HepG2 (cell line): ENCODE measurements around the gene ATP6V0A1. TPM values are rescaled to one million over a fixed set of nuclear protein-coding genes. Genes with fewer than 3 reads are reported as not detected.

Experiments used
- CREB1 ChIP-seq, 2 experiments: fragments of 450-650 bp in 1 of 2; IDR thresholded peaks; 2 replicates each; pipeline ENCODE4 v1.6.1; 2016 to 2017; ENCODE audit warnings: control low read depth in 1 of 2, mild to moderate bottlenecking in 1 of 2, missing compliant biosample characterization in 1 of 2, missing genetic modification characterization in 1 of 2
- FOXO1 ChIP-seq: sonication (generic); formaldehyde crosslinking; IDR thresholded peaks from 2 replicates; pipeline ENCODE4 v1.4.0; 2020; ENCODE audit warnings: missing genetic modification reagents
- HDAC2 ChIP-seq: sonication (generic); formaldehyde crosslinking; IDR thresholded peaks from 2 replicates; pipeline ENCODE4 v1.4.0; 2020; ENCODE audit warnings: missing genetic modification reagents
- HMG20B ChIP-seq: conservative IDR thresholded peaks from 2 replicates; pipeline ENCODE4 v1.6.1; 2016; ENCODE audit warnings: missing genetic modification reagents, missing compliant biosample characterization
- HNRNPUL1 ChIP-seq: fragments of 200-400 bp; formaldehyde crosslinking; IDR thresholded peaks from 2 replicates; pipeline ENCODE4 v1.6.1; 2017; ENCODE audit warnings: low read depth, mild to moderate bottlenecking, low read length, moderate library complexity
- MTA1 ChIP-seq: sonication (generic); formaldehyde crosslinking; IDR thresholded peaks from 2 replicates; pipeline ENCODE4 v1.4.0; 2020; ENCODE audit warnings: missing genetic modification reagents, mild to moderate bottlenecking, borderline replicate concordance
- PRMT3 ChIP-seq: sonication (generic); formaldehyde crosslinking; IDR thresholded peaks from 2 replicates; pipeline ENCODE4 v1.8.1; 2022; ENCODE audit warnings: low read depth, mild to moderate bottlenecking, moderate library complexity, missing genetic modification reagents, borderline replicate concordance
- RBAK ChIP-seq: sonication (generic); formaldehyde crosslinking; IDR thresholded peaks from 2 replicates; pipeline ENCODE4 v1.5.1; 2020; ENCODE audit warnings: mild to moderate bottlenecking, missing genetic modification reagents
- REPIN1 ChIP-seq: sonication (generic); formaldehyde crosslinking; IDR thresholded peaks from 2 replicates; pipeline ENCODE4 v1.8.0; 2022; ENCODE audit warnings: missing genetic modification reagents, low read depth, mild to moderate bottlenecking, borderline replicate concordance
- STAT5B ChIP-seq: sonication (generic); formaldehyde crosslinking; IDR thresholded peaks from 2 replicates; pipeline ENCODE4 v1.4.0; 2020; ENCODE audit warnings: missing genetic modification reagents
- ZNF264 ChIP-seq: sonication (generic); formaldehyde crosslinking; IDR thresholded peaks from 2 replicates; pipeline ENCODE4 v1.4.0; 2020; ENCODE audit warnings: missing genetic modification reagents
- ZNF441 ChIP-seq: sonication (generic); formaldehyde crosslinking; IDR thresholded peaks from 2 replicates; pipeline ENCODE4 v1.7.0; 2021; ENCODE audit warnings: missing genetic modification reagents, borderline replicate concordance
- ZNF672 ChIP-seq: sonication (generic); formaldehyde crosslinking; IDR thresholded peaks from 2 replicates; pipeline ENCODE4 v1.8.1; 2022; ENCODE audit warnings: missing genetic modification reagents
- ZSCAN29 ChIP-seq: sonication (generic); formaldehyde crosslinking; conservative IDR thresholded peaks from 2 replicates; pipeline ENCODE4 v1.4.0; 2020; ENCODE audit warnings: mild to moderate bottlenecking, missing genetic modification reagents
- polyA plus RNA-seq, 8 experiments: library from polyadenylated mRNA; depleted of rRNA in 3 of 8; stranded (reverse) in 7 of 8; unstranded in 1 of 8; fragments of >200 nt; fragmentation: Illumina TruSeq in 4 of 8; extraction: Trizol in 4 of 8; gene quantifications; 2 replicates each; pipeline versions ENCODE4 v1.2.1 to v1.2.3, GENCODE V29; 2011 to 2016; ENCODE audit warnings: low read depth in 4 of 8, missing spikeins in 1 of 8, mixed read lengths in 1 of 8; ENCODE audit not compliant: insufficient read depth in 1 of 8
- total RNA-seq, 5 experiments: library from RNA; depleted of rRNA; stranded (reverse); fragments of >200 nt; fragmentation: Illumina TruSeq; extraction: Trizol; gene quantifications; 2 replicates each; pipeline ENCODE4 v1.2.3, GENCODE V29; 2016; ENCODE audit warnings: low read depth in 1 of 5
- TF ChIP-seq, protein P1 (sequence below): sonication (generic); formaldehyde crosslinking; IDR thresholded peaks from 2 replicates; pipeline ENCODE4 v1.9.0; 2021; ENCODE audit warnings: mild to moderate bottlenecking, missing genetic modification reagents
- TF ChIP-seq, protein P2 (sequence below): sonication (generic); formaldehyde crosslinking; IDR thresholded peaks from 2 replicates; pipeline ENCODE4 v1.8.0; 2022; ENCODE audit warnings: mild to moderate bottlenecking, missing genetic modification reagents, moderate library complexity
- TF ChIP-seq, protein P3 (sequence below): sonication (generic); formaldehyde crosslinking; IDR thresholded peaks from 2 replicates; pipeline ENCODE4 v1.4.0; 2020; ENCODE audit warnings: missing genetic modification reagents
- TF ChIP-seq, protein P4 (sequence below): IDR thresholded peaks from 2 replicates; pipeline ENCODE4 v1.6.1; 2016

Gene ATP6V0A1
- total and polyA plus RNA-seq, 2 of the 13 experiments (the other 11 are each of a cell fraction or from before 2014, with no cell fraction given), result 27.9 to 54.1 TPM

DNA sequence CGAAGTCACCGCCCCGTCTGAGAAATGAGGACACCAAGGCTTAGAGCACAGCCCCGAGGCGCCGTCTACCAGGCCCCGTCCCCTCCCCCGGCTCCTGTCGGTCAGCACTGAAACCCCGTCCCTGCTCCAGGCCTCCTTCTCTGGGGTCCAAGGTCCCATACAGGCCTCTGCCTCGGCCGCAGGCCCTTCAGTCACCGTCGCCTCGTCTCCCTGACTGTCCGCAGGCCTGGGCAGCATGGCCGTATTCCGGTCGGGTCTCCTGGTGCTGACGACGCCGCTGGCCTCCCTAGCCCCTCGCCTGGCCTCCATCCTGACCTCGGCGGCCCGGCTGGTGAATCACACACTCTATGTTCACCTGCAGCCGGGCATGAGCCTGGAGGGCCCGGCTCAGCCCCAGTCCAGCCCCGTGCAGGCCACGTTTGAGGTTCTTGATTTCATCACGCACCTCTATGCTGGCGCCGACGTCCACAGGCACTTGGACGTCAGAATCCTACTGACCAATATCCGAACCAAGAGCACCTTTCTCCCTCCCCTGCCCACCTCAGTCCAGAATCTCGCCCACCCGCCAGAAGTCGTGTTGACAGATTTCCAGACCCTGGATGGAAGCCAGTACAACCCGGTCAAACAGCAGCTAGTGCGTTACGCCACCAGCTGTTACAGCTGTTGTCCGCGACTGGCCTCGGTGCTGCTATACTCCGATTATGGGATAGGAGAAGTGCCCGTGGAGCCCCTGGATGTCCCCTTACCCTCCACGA lies 103.9 kb downstream of the ATP6V0A1 start (continued):
- TF ChIP-seq, protein P1, sequence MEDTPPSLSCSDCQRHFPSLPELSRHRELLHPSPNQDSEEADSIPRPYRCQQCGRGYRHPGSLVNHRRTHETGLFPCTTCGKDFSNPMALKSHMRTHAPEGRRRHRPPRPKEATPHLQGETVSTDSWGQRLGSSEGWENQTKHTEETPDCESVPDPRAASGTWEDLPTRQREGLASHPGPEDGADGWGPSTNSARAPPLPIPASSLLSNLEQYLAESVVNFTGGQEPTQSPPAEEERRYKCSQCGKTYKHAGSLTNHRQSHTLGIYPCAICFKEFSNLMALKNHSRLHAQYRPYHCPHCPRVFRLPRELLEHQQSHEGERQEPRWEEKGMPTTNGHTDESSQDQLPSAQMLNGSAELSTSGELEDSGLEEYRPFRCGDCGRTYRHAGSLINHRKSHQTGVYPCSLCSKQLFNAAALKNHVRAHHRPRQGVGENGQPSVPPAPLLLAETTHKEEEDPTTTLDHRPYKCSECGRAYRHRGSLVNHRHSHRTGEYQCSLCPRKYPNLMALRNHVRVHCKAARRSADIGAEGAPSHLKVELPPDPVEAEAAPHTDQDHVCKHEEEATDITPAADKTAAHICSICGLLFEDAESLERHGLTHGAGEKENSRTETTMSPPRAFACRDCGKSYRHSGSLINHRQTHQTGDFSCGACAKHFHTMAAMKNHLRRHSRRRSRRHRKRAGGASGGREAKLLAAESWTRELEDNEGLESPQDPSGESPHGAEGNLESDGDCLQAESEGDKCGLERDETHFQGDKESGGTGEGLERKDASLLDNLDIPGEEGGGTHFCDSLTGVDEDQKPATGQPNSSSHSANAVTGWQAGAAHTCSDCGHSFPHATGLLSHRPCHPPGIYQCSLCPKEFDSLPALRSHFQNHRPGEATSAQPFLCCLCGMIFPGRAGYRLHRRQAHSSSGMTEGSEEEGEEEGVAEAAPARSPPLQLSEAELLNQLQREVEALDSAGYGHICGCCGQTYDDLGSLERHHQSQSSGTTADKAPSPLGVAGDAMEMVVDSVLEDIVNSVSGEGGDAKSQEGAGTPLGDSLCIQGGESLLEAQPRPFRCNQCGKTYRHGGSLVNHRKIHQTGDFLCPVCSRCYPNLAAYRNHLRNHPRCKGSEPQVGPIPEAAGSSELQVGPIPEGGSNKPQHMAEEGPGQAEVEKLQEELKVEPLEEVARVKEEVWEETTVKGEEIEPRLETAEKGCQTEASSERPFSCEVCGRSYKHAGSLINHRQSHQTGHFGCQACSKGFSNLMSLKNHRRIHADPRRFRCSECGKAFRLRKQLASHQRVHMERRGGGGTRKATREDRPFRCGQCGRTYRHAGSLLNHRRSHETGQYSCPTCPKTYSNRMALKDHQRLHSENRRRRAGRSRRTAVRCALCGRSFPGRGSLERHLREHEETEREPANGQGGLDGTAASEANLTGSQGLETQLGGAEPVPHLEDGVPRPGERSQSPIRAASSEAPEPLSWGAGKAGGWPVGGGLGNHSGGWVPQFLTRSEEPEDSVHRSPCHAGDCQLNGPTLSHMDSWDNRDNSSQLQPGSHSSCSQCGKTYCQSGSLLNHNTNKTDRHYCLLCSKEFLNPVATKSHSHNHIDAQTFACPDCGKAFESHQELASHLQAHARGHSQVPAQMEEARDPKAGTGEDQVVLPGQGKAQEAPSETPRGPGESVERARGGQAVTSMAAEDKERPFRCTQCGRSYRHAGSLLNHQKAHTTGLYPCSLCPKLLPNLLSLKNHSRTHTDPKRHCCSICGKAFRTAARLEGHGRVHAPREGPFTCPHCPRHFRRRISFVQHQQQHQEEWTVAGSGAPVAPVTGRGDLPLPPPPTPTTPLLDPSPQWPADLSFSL, result peak; percentile 54; the same call in 1 of the 2 replicates
- TF ChIP-seq REPIN1 (0 out of 2 replicates have a peak, but pooled peaks have one; percentile 5), FOXO1 (CRISPR knock-in tag) (no peak; the same call in 1 of the 2 replicates), PRMT3 (CRISPR knock-in tag) (peak; percentile 57; the same call in 1 of the 2 replicates), ZNF441 (CRISPR knock-in tag) (no peak; the same call in 1 of the 2 replicates), HMG20B (peak; percentile 4; the same call in 1 of the 2 replicates), CREB1 (IDR thresholded peaks at IDR 0.05) (0 out of 2 replicates have a peak, but pooled peaks have one; percentile 39), CREB1 (CRISPR knock-in tag; IDR thresholded peaks at IDR 0.05) (no peak), MTA1 (CRISPR knock-in tag) (no peak), HDAC2 (no peak), STAT5B (CRISPR knock-in tag) (no peak), RBAK (CRISPR knock-in tag) (no peak), HNRNPUL1 (no peak), ZNF672 (CRISPR knock-in tag) (no peak), ZSCAN29 (CRISPR knock-in tag) (0 out of 2 replicates have a peak, but pooled peaks have one; percentile 5), ZNF264 (CRISPR knock-in tag) (no peak)
- TF ChIP-seq, protein P2, sequence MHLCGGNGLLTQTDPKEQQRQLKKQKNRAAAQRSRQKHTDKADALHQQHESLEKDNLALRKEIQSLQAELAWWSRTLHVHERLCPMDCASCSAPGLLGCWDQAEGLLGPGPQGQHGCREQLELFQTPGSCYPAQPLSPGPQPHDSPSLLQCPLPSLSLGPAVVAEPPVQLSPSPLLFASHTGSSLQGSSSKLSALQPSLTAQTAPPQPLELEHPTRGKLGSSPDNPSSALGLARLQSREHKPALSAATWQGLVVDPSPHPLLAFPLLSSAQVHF (CRISPR knock-in tag), result no peak
- TF ChIP-seq, protein P3, sequence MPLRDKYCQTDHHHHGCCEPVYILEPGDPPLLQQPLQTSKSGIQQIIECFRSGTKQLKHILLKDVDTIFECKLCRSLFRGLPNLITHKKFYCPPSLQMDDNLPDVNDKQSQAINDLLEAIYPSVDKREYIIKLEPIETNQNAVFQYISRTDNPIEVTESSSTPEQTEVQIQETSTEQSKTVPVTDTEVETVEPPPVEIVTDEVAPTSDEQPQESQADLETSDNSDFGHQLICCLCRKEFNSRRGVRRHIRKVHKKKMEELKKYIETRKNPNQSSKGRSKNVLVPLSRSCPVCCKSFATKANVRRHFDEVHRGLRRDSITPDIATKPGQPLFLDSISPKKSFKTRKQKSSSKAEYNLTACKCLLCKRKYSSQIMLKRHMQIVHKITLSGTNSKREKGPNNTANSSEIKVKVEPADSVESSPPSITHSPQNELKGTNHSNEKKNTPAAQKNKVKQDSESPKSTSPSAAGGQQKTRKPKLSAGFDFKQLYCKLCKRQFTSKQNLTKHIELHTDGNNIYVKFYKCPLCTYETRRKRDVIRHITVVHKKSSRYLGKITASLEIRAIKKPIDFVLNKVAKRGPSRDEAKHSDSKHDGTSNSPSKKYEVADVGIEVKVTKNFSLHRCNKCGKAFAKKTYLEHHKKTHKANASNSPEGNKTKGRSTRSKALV (CRISPR knock-in tag), result no peak
- TF ChIP-seq, protein P4, sequence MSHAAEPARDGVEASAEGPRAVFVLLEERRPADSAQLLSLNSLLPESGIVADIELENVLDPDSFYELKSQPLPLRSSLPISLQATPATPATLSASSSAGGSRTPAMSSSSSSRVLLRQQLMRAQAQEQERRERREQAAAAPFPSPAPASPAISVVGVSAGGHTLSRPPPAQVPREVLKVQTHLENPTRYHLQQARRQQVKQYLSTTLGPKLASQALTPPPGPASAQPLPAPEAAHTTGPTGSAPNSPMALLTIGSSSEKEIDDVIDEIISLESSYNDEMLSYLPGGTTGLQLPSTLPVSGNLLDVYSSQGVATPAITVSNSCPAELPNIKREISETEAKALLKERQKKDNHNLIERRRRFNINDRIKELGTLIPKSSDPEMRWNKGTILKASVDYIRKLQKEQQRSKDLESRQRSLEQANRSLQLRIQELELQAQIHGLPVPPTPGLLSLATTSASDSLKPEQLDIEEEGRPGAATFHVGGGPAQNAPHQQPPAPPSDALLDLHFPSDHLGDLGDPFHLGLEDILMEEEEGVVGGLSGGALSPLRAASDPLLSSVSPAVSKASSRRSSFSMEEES (CRISPR knock-in tag), result no peak
